Esophagus squamous epithelium (tissue), 4 donors: Measurements from ENCODE around the gene ZBTB17.
"Not testable (repeated sequence)": the region's sequence is repeated elsewhere in the genome, so short reads cannot be mapped to it uniquely, and the experiment has no call there.

Experiments
- CTCF ChIP-seq, 6 experiments: fragments of 450-650 bp in 4 of 6; fragments of 200-600 bp in 2 of 6; sonication (generic) in 2 of 6; IDR thresholded peaks; one replicate each; pipeline ENCODE4 v1.5.1; 2016 to 2019; ENCODE audit warnings: antibody characterized with exemption in 6 of 6, mild to moderate bottlenecking in 4 of 6, moderate library complexity in 4 of 6
- POLR2A ChIP-seq, 4 donors: fragments of 450-650 bp; IDR thresholded peaks; one replicate each; pipeline ENCODE4 v1.6.1; 2017; ENCODE audit warnings: antibody characterized with exemption in 4 of 4, mild to moderate bottlenecking in 4 of 4, moderate library complexity in 3 of 4

- TF ChIP-seq CTCF, POLR2A (IDR thresholded peaks at IDR 0.05): not testable (repeated sequence)
These were observed 45.0 kb upstream of the ZBTB17 start for GRCh38 chr1:16020878-16021277.
